Neuronal stem cell (in vitro differentiated cells): Measurements from ENCODE around the gene LHFPL2.
"Not testable (repeated sequence)": the region's sequence is repeated elsewhere in the genome, so short reads cannot be mapped to it uniquely, and the experiment has no call there.

Source experiments
- DNase-seq: peaks from one replicate; pipeline ENCODE4 v3.0.0-alpha.2; 2013; ENCODE audit warnings: low spot score
- H2AFZ ChIP-seq: one replicate; pipeline ENCODE4 v1.6.1; 2013; ENCODE audit warnings: mild to moderate bottlenecking, low read length, inconsistent platforms
- H2AK5ac ChIP-seq: 2 replicates; pipeline ENCODE4 v1.6.1; 2013; ENCODE audit warnings: low read depth, mild to moderate bottlenecking, inconsistent platforms, low read length, moderate library complexity, mixed read lengths
- H2BK120ac ChIP-seq: 2 replicates; pipeline ENCODE4 v1.6.1; 2013; ENCODE audit warnings: low read depth, mild to moderate bottlenecking, inconsistent platforms, low read length, moderate library complexity, mixed read lengths
- H2BK12ac ChIP-seq: one replicate; pipeline ENCODE4 v1.6.1; 2013; ENCODE audit warnings: low read length, inconsistent platforms
- H2BK15ac ChIP-seq: 2 replicates; pipeline ENCODE4 v1.6.1; 2013; ENCODE audit warnings: mild to moderate bottlenecking, low read length, inconsistent platforms, mixed read lengths
- H2BK5ac ChIP-seq: one replicate; pipeline ENCODE4 v1.6.1; 2013; ENCODE audit warnings: inconsistent platforms, mild to moderate bottlenecking, low read length, moderate library complexity
- H3K14ac ChIP-seq: one replicate; pipeline ENCODE4 v1.6.1; 2013; ENCODE audit warnings: low read length, inconsistent platforms
- H3K18ac ChIP-seq: 2 replicates; pipeline ENCODE4 v1.6.1; 2013; ENCODE audit warnings: low read length, inconsistent platforms
- H3K23ac ChIP-seq: 2 replicates; pipeline ENCODE4 v1.6.1; 2013; ENCODE audit warnings: low read depth, mild to moderate bottlenecking, mixed read lengths, low read length, inconsistent platforms; ENCODE audit not compliant: poor library complexity
- H3K27ac ChIP-seq: replicated peaks from 3 replicates; pipeline ENCODE4 v1.5.1; 2013; ENCODE audit warnings: low read length, inconsistent platforms
- H3K27me3 ChIP-seq, 3 experiments: 2 replicates each; pipeline ENCODE4 v1.6.1; 2013; ENCODE audit warnings: low read length in 3 of 3, mild to moderate bottlenecking in 2 of 3, inconsistent platforms in 1 of 3, low read depth in 1 of 3, mixed read lengths in 1 of 3, moderate library complexity in 1 of 3; ENCODE audit not compliant: control insufficient read depth in 3 of 3, insufficient read depth in 3 of 3
- H3K36me3 ChIP-seq, 2 donors: replicated peaks in 1 of 2; 2 replicates each; pipeline ENCODE4 v1.6.1; 2013; ENCODE audit warnings: low read length in 2 of 2; ENCODE audit not compliant: control insufficient read depth in 2 of 2, insufficient read depth in 2 of 2
- H3K4ac ChIP-seq: 2 replicates; pipeline ENCODE4 v1.6.1; 2013; ENCODE audit warnings: inconsistent platforms, mild to moderate bottlenecking, low read length, moderate library complexity
- H3K4me1 ChIP-seq, 2 donors: 1 replicate in 1 of 2; 2 replicates in 1 of 2; pipeline ENCODE4 v1.6.1; 2013; ENCODE audit warnings: low read length in 2 of 2, low read depth in 1 of 2; ENCODE audit not compliant: control insufficient read depth in 2 of 2, insufficient read depth in 1 of 2
- H3K4me2 ChIP-seq: one replicate; pipeline ENCODE4 v1.6.1; 2013; ENCODE audit warnings: mild to moderate bottlenecking, low read length, inconsistent platforms; ENCODE audit not compliant: insufficient read depth, poor library complexity, severe bottlenecking
- H3K4me3 ChIP-seq, 2 donors: 2 replicates each; pipeline ENCODE4 v1.5.1; 2013; ENCODE audit warnings: low read length in 2 of 2, mild to moderate bottlenecking in 2 of 2, inconsistent platforms in 1 of 2, moderate library complexity in 1 of 2
- H3K79me1 ChIP-seq: one replicate; pipeline ENCODE4 v1.6.1; 2013; ENCODE audit warnings: low read depth, mild to moderate bottlenecking, inconsistent platforms, low read length, moderate library complexity
- H3K9ac ChIP-seq: one replicate; pipeline ENCODE4 v1.6.1; 2013; ENCODE audit warnings: mild to moderate bottlenecking, low read depth, low read length, inconsistent platforms; ENCODE audit not compliant: poor library complexity
- H3K9me3 ChIP-seq, 2 donors: replicated peaks in 1 of 2; 2 replicates each; pipeline versions ENCODE3 to v1.6.1; 2013; ENCODE audit warnings: low read length in 2 of 2, mild to moderate bottlenecking in 2 of 2, inconsistent platforms in 1 of 2, low read depth in 1 of 2, mixed read lengths in 1 of 2, moderate library complexity in 1 of 2; ENCODE audit not compliant: control insufficient read depth in 2 of 2, insufficient read depth in 1 of 2
- H4K8ac ChIP-seq: one replicate; pipeline ENCODE4 v1.6.1; 2013; ENCODE audit warnings: low read depth, mild to moderate bottlenecking, inconsistent platforms, low read length, moderate library complexity
- H4K91ac ChIP-seq: one replicate; pipeline ENCODE4 v1.6.1; 2013; ENCODE audit warnings: low read length, low read depth, mild to moderate bottlenecking, inconsistent platforms; ENCODE audit not compliant: poor library complexity
- WGBS, 2 donors: extraction: QIAGEN DNeasy Blood & Tissue Kit; methylation state at CpG; one replicate each; pipeline ENCODE4 v1.1.7; 2013; ENCODE audit warnings: missing lambda C conversion rate in 2 of 2, mixed read lengths in 1 of 2; ENCODE audit not compliant: insufficient read length in 2 of 2, insufficient replicate concordance in 1 of 2; ENCODE audit errors: extremely low coverage in 2 of 2; 5-methylcytosine and 5-hydroxymethylcytosine counted together

The LHFPL2 gene

DNA sequence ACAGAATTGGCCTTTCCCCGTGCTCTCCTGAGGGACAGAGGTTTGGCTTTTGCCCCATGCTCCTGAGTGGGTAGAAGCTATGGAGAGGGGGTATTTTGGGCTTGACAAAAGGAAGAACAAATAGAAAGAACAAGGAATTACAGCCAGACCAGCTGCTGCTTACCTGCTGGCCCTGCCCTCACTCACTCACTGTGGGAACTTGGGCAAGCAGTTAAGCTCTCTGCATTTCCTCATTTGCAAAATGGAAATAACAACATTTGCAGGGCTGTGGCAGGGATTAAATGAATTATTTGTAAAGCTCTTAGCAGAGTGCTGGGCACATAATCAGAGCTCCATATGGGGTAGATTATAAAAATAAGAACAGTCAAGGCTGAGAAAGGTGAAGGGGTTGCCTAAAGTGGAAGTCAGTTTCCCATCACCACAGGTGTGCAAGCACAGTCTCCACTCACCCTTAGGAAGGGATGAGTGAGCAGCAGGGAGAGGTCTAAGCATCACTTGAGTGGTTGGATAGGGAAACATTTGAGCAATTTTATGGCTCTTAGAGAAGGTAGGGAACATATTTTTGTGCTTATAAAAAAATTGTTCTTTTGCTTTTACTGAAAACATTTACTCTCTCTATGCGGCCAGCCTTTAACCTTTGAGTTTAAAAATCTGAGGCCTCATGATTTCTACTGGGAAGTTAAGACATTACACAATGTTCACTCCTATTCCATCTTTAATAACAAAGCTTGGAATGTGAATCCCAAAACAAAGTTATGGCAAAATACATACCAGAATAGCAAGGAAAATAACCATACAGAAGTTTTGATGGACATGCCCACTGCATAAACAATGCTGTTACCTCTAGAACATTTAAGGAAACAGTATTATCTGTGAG is 42.8 kb upstream of the LHFPL2 start:
- H4K8ac ChIP-seq, result no peak overlapping the region
- H3K4ac ChIP-seq, result no peak overlapping the region
- no peak overlapping the region for H2AK5ac ChIP-seq
- H3K18ac ChIP-seq, result no peak overlapping the region
- H2BK12ac ChIP-seq, result no peak overlapping the region
- peaks cover 0 to 2% of the 10 kb centered on the region in 2 donors for H3K4me1 ChIP-seq
- H3K23ac ChIP-seq, result no peak overlapping the region
- no peaks in the 10 kb centered on the region for H3K36me3 ChIP-seq
- no peak overlapping the region for H3K4me2 ChIP-seq
- no peak overlapping the region for H2BK120ac ChIP-seq
- no peak overlapping the region for H2BK15ac ChIP-seq
- no peak for DNase-seq
- no peak overlapping the region for H3K9ac ChIP-seq
- H3K9me3 ChIP-seq, result no peaks in the 10 kb centered on the region
- H2AFZ ChIP-seq, result no peak overlapping the region
- H3K79me1 ChIP-seq, result no peaks in the 10 kb centered on the region
- H3K27ac ChIP-seq, result no peak overlapping the region
- no peak overlapping the region for H4K91ac ChIP-seq
- no CpG with 5 or more reads among the region's 2 CpGs for WGBS, 2 donors
- H3K27me3 ChIP-seq, result peaks cover 0 to 9% (median 0%) of the 10 kb centered on the region in 3 experiments
- no peak overlapping the region for H3K14ac ChIP-seq
- no peak overlapping the region for H3K4me3 ChIP-seq
- no peak overlapping the region for H2BK5ac ChIP-seq

DNA sequence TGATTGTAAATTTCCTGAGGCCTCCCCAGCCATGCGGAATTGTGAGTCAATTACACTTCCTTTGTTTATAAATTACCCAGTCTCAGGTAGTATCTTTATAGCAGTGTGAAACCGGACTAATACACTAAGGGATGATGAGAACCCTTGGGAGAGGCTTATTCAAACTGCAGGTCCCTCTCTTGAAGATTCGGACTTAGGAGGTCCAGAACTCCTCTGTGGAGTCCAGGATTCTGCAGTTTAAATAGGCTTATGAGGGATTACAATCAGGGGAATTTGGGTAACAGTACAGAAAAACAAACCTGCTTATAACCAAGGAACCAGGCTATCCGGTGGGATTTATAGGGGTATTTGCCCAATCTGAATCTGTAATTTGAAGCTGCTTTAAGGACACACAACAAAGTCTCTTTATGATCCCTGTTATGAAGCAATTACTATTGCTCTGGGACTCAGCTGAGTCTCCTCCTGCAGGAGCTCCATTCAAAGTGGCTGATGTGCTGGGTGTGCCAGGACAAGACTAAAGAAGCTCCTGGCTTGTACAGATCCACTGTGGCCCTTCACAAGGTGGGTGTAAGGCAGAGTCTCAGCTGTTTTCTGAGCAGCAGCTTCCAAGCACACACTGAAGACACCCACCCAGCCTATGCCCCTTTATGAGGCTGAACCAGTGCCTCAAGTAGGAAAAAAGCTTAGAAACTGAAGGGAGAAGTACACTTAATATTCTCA is 41.8 kb upstream of the LHFPL2 start:
- Histone ChIP-seq H4K91ac (no peak overlapping the region), H3K18ac (no peak overlapping the region), H3K4me3 (no peak overlapping the region), H3K9me3 (no peaks in the 10 kb centered on the region), H3K4me2 (no peak overlapping the region), H3K4ac (no peak overlapping the region), H2AK5ac (no peak overlapping the region), H3K79me1 (no peaks in the 10 kb centered on the region), H3K9ac (no peak overlapping the region), H3K4me1 (peaks cover 0 to 2% of the 10 kb centered on the region in 2 donors), H2AFZ (no peak overlapping the region), H4K8ac (no peak overlapping the region), H3K23ac (no peak overlapping the region), H2BK5ac (no peak overlapping the region), H2BK120ac (no peak overlapping the region), H3K36me3 (no peaks in the 10 kb centered on the region), H3K14ac (no peak overlapping the region), H3K27ac (no peak overlapping the region), H2BK15ac (no peak overlapping the region), H3K27me3 (peaks cover 0 to 9% (median 0%) of the 10 kb centered on the region in 3 experiments), H2BK12ac (no peak overlapping the region)
- no peak for DNase-seq
- no CpG with 5 or more reads among the region's 4 CpGs for WGBS, 2 donors

GRCh38 chr5:78689540-78690252 is 41.1 kb upstream of the LHFPL2 start:
- no peak overlapping the region for H2AFZ ChIP-seq
- H2BK120ac ChIP-seq, result no peak overlapping the region
- H3K4ac ChIP-seq, result no peak overlapping the region
- WGBS, 2 donors, result no CpG with 5 or more reads among the region's 3 CpGs
- H3K14ac ChIP-seq, result no peak overlapping the region
- H3K27me3 ChIP-seq, result peaks cover 0 to 9% (median 0%) of the 10 kb centered on the region in 3 experiments
- no peak overlapping the region for H2BK12ac ChIP-seq
- no peaks in the 10 kb centered on the region for H3K36me3 ChIP-seq
- H3K4me1 ChIP-seq, result peaks cover 0 to 2% of the 10 kb centered on the region in 2 donors
- H3K18ac ChIP-seq, result no peak overlapping the region
- H3K9ac ChIP-seq, result no peak overlapping the region
- H3K79me1 ChIP-seq, result no peaks in the 10 kb centered on the region
- no peaks in the 10 kb centered on the region for H3K9me3 ChIP-seq
- no peak overlapping the region for H3K4me3 ChIP-seq
- H3K27ac ChIP-seq, result no peak overlapping the region
- no peak overlapping the region for H3K23ac ChIP-seq
- no peak overlapping the region for H4K8ac ChIP-seq
- no peak overlapping the region for H3K4me2 ChIP-seq
- no peak overlapping the region for H2AK5ac ChIP-seq
- H2BK5ac ChIP-seq, result no peak overlapping the region
- DNase-seq, result no peak
- no peak overlapping the region for H2BK15ac ChIP-seq
- no peak overlapping the region for H4K91ac ChIP-seq

DNA sequence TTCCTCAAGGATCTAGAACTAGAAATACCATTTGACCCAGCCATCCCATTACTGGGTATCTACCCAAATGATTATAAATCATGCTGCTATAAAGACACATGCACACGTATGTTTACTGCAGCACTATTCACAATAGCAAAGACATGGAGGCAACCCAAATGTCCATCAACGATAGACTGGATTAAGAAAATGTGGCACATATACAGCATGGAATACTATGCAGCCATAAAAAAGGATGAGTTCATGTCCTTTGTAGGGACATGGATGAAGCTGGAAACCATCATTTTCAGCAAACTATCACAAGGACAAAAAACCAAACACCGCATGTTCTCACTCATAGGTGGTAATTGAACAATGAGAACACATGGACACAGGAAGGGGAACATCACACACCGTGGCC is 38.9 kb upstream of the LHFPL2 start:
- H3K18ac ChIP-seq, H2BK15ac ChIP-seq, H3K4me1 ChIP-seq, H3K9me3 ChIP-seq, H3K9ac ChIP-seq, H3K4me2 ChIP-seq, H3K14ac ChIP-seq, DNase-seq, H2BK5ac ChIP-seq, H2AFZ ChIP-seq, H2BK12ac ChIP-seq, H3K27me3 ChIP-seq, H3K4me3 ChIP-seq, H3K27ac ChIP-seq, H3K36me3 ChIP-seq, H2AK5ac ChIP-seq, H4K8ac ChIP-seq, H3K4ac ChIP-seq, H3K23ac ChIP-seq, H3K79me1 ChIP-seq, H2BK120ac ChIP-seq, H4K91ac ChIP-seq: not testable (repeated sequence)
- WGBS, 2 donors, result no CpG with 5 or more reads among the region's 4 CpGs
